ENCODE data around the gene HP1BP3.

The HP1BP3 gene

DNA sequence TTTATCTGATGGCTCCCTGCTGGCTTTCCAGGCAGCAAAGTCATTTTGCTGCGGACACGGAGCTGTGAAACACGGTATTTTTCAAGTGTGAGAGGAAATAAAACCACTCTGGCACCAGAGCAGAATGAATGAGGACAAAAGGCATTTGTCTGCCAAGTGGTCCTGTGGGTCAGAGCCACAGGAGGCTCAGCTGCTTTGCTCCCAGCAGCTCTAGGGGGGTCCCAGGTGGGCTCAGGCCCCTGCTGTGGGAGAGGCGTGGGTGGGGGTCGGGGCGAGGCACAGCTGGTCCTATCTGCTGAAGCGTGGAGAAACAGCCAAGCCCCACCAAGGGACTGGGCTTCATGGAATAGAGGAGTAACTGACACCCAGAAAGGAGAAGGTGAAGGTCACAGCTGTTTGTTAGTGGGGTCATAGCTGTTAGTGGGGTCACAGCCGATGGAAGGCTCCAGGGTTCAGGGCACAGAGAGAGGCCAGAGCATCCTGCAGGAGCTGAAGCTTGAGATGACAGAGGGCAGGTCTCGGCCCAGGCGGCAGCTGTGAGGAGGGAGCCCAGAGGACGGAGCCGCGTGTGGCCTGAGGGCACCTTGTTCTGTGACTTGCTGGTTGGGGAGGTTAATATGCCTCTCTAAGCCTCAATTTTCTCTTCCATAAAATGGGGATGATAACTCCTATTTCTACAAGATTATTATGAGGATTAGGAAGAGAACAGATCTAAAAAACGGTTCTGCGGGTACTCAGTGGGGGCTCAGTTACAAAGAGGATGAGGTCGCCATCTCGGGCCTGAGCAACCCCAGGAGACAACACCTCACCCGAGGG, 76.4 kb downstream of the HP1BP3 start:
- DNase-seq = no peak

DNA sequence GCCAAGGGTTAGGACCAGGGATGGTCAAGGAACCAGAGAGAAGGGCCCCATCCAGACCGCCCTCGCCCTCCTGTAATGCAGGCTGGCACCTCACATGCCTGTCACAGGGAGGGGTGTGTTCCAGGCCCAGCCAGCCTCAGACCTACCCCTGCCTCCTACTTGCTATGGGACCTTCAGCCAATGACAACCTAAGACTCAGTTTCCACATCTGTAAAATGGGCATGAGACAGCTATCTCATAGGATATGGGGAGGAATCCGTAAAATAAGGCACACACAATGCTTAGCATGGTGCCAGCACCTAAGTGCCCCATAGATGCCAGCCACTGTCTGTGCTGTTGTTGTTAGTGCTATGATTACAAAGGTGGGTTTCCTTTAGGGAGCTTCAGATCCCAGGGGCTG, 77.2 kb downstream of the HP1BP3 start:
- DNase-seq = no peak

DNA sequence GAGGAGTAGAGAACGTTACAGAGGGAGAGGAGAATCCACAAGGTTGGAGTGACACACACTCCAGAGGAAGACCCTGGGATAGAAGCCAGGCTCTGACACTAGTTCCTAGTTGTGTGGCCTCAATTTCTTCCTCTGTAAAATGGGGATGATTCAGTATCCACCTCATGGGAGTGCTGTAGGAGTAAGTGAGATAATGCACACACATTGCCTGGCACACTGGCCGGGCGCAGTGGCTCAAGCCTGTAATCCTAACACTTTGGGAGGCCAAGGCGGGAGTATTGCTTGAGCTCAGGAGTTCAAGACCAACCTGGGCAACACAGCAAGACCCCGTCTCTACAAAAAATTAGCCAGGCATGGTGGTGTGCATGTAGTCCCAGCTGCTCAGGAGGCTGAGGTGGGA, 78.2 kb downstream of the HP1BP3 start:
- no peak for DNase-seq

DNA sequence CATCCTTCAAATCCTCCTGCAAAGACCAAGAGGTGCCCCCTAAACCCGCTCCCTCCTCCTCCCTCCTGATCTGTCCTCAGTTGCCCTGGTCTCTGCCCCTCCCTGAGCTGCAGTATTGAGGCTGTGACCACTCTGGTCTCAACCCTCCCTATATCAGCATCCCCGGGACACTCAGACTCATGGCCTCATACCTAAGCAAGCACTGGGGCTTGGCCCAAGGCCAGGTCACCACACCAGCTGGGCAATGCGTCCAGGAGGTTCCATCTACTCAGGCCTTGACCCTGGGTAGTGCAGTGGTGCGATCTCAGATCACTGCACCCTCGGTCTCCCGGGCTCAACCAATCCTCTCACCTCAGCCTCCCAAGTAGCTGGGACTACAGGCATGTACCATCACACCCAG, 79.0 kb downstream of the HP1BP3 start:
- no peak for DNase-seq

DNA sequence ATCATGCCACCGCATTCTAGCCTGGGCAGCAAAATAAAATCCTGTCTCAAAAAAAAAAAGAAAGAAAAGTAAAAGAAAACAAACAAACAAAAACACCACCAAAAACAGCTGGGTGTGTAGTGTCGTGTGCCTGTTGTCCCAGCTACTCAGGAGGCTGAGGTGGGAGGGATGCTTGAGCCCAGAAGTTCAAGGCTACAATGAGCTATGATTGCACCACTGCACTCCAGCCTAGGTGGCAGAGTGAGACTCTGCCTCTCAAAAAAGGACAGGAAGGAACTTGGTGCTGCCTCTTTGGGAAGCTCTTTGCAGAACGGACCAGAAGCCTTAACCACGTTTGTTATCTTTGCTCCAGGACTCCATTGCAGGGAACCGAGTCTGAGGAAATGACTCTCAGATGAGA, 80.3 kb downstream of the HP1BP3 start:
- DNase-seq = no peak

DNA sequence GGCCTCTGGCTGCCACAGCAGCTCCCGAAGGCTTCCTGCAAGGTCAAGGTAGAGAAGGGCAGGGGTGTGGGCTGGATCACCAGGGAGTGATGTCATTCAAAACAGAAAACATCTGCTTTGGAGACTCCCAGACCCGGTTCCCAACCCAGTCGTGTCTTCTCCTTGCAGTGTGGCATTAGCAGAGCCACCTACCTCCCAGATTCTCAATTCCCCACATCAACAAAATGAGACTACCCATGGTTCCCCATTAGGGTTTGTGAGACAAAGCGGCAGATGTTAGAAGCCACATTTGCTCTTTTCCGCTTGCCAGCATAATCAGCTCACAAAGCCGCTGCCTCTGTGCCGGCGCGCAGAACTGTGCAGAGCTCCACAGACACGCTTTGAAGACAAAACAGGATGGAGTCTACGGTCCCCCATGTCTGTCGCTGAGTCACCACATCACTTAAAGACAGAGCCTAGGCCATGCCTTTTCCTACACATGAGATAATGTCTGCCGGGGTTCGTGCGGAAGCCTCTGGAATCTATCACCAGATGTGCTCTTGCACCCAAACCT, 81.8 kb downstream of the HP1BP3 start:
- DNase-seq = no peak

DNA sequence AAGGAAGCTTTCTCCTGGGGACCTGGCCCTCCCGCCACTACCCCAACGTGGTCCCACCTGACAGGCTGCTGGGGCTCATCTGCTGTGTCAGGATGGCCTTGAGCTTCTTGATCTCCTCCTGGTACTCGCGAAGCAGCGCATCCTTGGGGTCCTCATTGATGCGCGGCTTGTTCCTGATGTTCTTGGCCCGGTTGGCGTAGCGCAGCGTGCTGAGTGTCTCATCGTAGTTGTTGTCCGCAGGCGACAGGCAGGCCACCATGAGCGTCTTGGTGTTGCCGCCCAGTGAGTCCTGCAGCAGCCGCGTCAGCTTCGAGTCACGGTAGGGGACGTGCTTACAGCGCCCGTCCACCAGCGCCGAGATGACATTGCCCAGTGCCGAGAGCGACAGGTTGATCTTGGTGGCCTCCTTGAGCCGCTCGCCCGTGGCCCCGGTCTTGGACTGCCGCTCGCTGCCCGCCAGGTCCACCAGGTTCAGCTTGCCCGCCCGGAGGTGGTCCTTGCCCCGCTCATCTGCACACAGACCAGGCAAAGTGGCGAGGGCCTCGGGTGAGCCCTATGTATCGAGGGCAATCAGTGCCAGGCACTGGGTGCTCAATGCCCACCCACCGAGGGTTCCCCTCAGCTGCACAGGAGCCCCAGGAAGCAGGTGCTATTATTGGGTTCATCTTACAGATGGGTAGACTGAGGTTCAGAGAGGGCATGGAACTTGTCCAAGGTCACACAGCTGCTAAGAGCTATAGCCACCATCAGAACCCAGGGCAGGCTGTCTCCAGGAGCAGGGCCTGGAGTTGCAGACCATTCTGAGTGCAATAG, 82.5 kb downstream of the HP1BP3 start:
- DNase-seq = no peak

DNA sequence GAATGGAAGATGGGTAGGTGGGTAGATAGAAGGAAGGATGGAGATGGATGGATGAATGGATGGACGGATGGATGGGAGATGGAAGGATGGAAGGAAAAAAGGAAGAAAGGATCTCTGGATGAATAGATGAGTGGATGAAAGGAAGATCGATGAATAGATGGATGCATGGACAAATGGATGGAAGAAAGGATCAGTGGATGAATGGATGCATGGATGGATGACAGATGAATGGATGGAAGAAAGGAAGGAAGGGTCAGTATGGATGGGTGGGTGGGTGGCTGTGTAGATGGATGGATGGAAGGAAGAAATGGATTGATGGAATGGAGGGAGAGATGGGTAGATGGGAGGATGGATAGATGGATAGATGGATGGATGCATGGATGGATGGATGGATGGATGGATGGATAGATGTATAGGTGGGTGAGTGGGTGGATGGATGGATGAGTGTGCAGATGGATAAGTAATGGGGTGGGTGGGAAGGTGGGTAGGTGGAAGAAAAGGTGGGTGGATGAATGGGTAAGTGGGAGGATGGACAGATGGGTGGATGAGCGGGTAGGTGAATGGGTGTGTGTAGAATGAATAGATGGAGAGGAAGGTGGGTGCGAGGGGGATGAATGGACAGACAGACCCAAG, 83.9 kb downstream of the HP1BP3 start:
- DNase-seq = no peak

DNA sequence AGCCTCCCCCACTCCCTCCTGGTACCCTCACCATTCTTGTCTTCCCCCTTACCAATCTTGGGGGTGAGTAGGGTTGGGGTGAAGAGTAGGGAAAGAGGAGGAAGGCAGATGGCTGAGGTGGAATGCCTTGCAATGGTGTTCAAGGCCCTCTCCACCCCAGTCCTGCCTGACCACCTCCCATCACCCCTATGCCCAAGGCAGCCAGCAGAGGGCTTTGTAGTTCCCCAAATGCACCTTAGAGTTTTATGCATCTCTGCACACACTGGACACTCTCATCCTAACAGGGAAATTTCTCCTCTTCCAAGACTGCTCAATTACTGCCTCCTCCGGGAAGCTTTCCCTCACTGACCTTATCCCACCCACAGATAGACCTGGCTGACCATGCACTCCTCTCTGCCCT, 84.7 kb downstream of the HP1BP3 start:
- DNase-seq = no peak

DNA sequence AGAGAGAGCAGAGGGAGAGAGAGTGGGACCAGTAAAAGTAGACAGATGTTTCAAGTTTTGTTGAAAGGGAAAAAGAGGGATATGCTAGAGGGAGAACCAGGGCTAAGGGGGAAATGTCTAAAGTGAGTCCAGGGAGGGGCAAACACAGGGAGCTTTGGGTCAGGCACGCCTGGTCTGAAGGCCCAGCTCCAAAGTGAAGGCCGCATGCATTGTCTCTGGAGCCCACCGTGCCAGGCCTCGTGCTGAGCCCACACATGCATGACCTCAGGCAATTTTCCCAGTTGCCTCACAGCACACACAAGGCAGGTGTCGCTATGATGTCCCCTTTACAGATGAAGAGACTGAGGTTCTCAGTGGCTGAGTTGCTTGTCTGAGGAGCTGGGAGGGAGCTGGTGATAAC, 85.3 kb downstream of the HP1BP3 start:
- DNase-seq = no peak

DNA sequence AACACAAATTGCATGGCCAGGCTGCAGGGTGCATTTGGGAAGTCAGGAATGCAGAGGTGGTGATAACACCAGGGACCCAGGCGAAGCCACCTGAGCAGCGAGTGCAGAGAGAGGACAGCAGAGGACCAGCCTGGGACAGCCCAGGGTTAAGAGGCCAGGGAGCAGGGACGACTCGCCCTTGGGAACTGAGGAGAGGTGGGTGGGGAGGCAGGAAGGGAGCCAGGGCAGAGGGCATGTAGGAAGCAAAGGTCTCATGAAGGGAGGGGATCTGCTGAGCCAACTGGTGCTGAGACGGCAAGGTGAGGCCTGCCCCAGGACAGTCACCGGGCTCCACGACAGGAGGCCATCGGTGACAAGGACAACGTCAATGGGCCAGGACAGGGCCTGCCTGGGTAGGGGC, 85.7 kb downstream of the HP1BP3 start:
- no peak for DNase-seq

DNA sequence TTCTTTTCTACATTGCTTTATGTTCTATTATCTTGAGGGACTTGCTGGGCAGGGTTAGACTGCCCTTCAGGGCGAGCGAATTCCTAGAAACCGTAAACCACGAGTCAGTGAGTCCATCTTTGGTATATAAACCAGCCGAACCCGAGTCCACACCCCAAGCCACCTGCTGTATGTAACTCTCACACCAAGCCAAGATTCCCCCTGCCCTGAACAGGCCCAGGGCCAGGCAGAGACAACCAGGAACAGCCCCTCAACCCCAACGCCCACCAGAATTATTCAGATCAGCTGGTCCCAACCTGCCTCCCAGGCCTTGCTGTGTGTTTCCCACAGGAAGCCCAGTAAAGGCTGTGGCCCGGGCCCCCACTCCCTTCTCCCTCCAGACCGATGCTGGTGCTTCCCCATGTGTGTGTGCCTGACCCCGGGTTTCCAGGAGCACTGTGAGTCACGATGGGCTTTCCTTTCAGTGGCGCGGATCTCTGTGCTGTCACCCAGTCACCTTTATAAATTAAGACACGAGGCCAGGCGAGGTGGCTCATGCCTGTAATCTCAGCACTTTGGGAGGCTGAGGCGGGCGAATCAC, 86.4 kb downstream of the HP1BP3 start:
- no peak for DNase-seq

DNA sequence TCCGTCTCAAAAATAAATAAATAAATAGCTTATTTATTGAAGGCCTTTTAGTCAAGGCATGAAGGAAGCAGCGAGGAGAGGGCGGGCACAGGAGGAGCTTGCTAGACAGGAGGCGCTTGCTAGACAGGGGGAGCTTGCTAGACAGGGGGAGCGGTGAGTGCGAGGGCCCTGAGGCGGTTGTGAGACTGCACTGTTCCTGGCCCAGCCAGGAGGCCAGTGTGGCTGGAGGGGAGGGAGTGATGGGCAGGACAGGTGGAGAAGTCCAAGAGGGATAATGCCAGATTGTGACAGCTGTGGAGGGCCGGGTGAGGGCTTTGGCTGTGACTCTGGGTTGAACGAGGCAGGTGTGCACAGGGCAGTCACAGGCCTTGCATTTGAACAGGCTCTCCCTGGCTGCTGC, 87.5 kb downstream of the HP1BP3 start:
- DNase-seq = no peak

DNA sequence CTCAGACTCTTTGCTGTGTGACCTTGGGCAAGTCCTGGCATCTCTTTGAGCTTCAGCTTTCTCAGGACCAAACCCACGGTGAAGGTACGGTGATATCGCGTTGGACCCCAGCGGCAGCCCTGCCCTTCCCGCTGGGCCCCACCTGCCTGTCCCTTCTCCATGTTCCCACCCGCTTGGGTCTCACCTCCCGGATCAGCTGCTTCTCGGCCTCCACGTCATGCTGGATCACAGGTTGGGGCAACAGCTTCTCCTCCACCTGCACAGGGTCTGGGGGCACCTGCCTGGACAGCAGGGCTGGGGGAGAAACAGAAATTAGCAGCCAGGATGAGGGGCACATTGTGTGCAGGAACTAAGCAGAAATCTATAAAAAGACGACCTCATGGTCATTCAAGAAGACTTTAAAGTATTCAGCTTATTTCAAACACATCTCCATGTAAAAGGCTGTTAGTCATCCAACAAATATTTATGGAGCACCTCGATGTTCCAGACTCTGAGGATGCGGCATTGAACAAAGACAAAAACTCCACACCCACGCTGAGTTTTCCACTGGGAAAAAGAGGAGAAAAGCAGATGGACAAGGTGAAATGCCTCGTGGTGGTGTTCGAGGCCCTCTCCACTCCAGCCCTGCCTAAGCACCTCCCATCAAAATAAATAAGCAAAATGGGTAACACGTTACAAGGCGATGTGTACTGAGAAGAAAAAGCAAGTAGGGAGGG, 88.8 kb downstream of the HP1BP3 start:
- no peak for DNase-seq

DNA sequence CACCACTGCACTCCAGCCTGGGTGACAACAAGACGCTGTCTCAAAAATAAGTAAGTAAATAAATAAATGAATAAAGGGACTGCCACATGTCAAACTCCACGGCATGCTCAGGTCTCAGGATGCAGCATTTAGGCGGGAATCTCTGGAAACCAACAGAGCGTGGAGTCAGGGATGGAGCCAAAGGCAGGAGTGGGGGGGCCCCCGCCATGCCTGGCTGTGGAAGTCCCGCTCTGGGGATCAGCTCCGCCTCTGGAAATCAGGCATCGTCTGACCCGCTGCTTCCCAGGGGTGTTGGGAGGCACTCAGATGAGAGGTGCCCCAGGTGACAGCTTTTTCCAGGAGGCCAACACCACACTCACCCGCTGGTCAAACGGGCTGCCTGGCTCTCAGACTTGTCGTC, 89.5 kb downstream of the HP1BP3 start:
- DNase-seq = no peak

DNA sequence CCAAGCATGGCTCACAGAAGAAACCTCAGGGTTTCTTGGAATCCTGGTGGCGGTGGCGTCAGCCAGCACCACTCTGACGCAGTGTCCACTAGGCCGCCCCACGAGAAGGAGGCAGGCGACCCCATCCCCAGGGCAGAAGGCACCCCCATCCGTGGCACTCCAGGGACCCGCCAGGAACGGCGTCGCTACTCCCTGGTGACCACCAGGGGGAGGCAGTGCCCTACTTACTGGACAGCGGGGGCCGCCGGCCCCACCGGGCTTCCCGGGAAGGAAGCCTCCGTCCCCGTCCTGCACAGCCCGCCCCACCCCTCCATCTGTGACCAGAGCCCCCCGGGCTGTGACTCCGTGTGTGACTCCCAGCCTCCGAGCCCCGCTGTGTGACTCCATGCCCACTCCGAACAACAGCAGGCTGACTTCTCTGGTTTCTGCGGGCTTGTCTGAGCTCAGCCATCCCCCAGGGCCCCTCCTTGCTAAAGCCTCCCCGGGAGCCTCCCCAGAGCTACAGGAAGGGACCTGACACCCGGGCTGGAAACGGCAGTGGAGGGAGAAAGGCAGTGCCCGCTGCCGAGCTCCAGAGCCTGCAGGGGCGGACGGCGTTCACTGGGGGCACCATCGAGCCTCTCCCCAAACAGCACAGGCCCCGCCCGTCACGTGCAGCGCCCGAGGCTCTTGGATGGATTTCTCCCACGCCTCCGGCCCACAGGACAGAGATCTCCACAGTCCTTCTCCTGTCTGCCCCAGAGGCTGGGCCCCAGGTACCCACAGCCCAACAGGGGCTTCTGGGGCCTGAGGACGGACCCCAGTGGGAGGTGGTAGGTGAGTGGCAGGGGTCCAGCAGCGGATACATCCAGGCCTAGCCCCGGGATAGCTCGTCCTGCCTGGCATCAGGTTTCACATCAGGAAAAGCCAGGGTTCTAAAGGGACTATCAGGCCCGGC, 90.4 kb downstream of the HP1BP3 start:
- DNase-seq = peak; percentile 83

DNA sequence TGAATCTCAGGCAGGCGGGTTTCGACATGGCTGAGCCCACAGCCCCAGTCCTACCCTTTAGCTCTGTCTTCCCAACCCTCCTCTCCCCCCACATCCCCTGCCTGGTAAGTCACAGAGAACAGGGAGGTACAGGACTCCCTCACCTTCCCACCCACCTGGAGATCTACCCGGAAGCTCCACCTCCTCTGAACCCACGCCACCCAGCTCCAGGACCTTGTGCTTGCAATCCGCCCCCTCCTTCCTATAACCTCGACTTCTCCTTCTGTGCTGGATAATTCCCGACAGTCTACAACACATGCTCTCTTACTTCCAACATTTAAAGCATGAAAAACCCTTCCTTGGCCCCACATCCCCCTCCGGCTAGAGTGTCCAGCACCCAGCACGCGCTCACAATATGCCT, 91.6 kb downstream of the HP1BP3 start:
- no peak for DNase-seq

DNA sequence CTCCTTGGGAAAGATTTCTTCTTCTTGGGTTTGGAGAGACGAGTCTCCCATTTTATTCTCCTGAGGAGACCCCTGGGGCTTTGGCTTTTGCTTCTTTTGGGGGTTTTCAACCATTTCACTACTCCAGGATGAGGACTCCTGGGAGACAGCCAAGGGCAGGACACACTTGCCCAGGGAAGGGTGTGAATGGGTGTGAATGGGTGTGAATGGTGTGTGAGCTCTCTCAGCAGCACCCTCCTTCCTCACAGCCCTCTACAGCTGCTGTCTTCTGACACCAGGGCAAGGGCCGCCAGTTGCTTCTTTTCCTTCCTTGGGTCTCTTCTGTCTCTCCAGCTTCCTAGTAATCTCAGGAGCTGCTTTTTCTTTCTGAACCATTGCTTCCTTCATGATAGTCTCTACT, 93.5 kb downstream of the HP1BP3 start:
- DNase-seq = no peak

All from activated CD4-positive, alpha-beta T cell treated with anti-CD3 and anti-CD28 coated beads, Interleukin-10, Interleukin-2, amounts not matched to agents 100 ng/mL and 50 ng/mL, durations not matched to agents 16 hours and 8 hours (primary cell).